Measurements from ENCODE around the gene LAMA2. TPM values are rescaled to one million over a fixed set of nuclear protein-coding genes. Genes with fewer than 3 reads are reported as not detected.

Gene LAMA2
- total RNA-seq, 1 donor from 2014 or later = 18.0 TPM

DNA sequence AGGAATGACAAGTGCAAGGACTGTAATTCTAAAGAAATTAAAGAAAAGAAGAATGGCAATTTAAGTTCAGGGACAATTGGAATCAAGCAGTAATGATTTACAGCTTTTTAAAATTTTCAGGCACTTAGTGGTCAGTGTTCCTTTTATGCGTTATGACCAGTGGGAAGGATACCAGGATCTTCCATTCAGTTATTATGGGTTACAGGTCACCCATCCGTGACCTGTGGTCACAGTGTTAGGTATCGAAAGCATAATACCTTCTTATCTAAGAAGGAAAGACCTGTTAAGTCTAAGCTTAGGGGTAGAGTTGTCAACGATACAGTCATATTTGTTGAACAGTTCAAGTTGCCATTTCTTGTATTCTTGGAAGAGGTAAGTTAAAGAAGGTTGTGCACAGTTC, 253.8 kb downstream of the LAMA2 start:
- Mint-ChIP-seq H3K36me3 (ENCODE audit: unreplicated experiment) (no peaks in the 10 kb centered on the region), H3K4me3 (ENCODE audit: unreplicated experiment) (no peak overlapping the region), H3K9me3 (ENCODE audit: unreplicated experiment) (no peaks in the 10 kb centered on the region), H3K4me1 (ENCODE audit: unreplicated experiment) (no peaks in the 10 kb centered on the region), H3K27ac (ENCODE audit: unreplicated experiment) (no peak overlapping the region), H3K27me3 (ENCODE audit: unreplicated experiment) (peaks cover 23% of the 10 kb centered on the region)
- TF ChIP-seq, protein P1, sequence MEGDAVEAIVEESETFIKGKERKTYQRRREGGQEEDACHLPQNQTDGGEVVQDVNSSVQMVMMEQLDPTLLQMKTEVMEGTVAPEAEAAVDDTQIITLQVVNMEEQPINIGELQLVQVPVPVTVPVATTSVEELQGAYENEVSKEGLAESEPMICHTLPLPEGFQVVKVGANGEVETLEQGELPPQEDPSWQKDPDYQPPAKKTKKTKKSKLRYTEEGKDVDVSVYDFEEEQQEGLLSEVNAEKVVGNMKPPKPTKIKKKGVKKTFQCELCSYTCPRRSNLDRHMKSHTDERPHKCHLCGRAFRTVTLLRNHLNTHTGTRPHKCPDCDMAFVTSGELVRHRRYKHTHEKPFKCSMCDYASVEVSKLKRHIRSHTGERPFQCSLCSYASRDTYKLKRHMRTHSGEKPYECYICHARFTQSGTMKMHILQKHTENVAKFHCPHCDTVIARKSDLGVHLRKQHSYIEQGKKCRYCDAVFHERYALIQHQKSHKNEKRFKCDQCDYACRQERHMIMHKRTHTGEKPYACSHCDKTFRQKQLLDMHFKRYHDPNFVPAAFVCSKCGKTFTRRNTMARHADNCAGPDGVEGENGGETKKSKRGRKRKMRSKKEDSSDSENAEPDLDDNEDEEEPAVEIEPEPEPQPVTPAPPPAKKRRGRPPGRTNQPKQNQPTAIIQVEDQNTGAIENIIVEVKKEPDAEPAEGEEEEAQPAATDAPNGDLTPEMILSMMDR (IDR thresholded peaks at IDR 0.05) = no peak
- no peak for DNase-seq (ENCODE audit: extremely low spot score, unreplicated experiment)

DNA sequence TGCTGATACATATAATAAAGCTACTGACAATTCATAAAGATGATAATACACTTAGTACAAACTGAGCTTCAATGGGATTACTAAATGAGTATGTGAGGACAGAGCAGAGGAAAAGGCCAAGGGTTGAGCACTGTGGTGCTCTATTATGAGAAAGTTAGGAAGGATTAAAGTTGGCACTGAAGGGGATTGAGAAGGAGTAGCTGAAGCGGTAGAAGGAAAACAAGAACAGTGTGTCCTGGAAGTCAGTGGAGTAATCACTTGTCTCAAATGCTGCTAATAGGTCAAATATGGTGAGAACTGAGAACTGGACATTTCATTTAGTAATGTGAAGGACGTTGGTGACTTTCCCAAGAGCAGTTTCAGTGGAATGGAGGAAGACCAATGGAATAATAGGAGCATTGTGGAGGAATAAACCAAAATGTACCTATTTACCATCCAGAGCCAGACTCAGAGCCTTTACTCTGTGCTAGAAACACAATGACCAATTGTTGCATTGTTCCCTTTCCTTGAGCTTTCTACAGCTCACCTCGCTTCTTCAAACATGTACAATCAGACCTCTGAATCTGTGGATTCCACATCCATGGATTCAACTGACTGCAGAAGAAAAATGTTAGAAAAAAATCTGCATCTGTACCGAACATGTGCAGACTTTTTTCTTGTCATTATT, 255.9 kb downstream of the LAMA2 start:
- H3K27ac Mint-ChIP-seq (ENCODE audit: unreplicated experiment) = no peak overlapping the region
- no peaks in the 10 kb centered on the region for H3K4me1 Mint-ChIP-seq (ENCODE audit: unreplicated experiment)
- TF ChIP-seq, protein P1 (IDR thresholded peaks at IDR 0.05) = no peak
- H3K9me3 Mint-ChIP-seq (ENCODE audit: unreplicated experiment) = no peaks in the 10 kb centered on the region
- H3K36me3 Mint-ChIP-seq (ENCODE audit: unreplicated experiment) = no peaks in the 10 kb centered on the region
- peaks cover 18% of the 10 kb centered on the region for H3K27me3 Mint-ChIP-seq (ENCODE audit: unreplicated experiment)
- DNase-seq (ENCODE audit: extremely low spot score, unreplicated experiment) = no peak
- no peak overlapping the region for H3K4me3 Mint-ChIP-seq (ENCODE audit: unreplicated experiment)

DNA sequence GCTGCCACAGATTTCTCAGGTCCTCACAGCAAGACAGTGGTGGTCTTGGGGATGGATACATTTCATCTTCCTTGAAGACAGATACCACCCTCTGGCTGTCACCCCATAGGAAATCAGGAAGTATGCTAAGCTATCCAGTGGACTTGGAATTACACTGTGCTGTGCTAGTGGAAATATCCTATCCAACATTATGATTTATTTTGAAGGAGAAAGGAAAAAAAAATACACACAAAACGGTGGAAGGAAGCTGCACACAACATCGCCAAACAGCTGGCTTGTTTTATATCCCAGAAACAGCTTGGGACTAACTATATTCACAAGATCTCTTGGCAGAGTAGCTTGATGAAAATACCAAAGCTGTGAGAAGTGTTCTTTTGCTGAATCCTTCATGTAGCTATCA, 257.6 kb downstream of the LAMA2 start:
- no peaks in the 10 kb centered on the region for H3K4me1 Mint-ChIP-seq (ENCODE audit: unreplicated experiment)
- H3K36me3 Mint-ChIP-seq (ENCODE audit: unreplicated experiment) = no peaks in the 10 kb centered on the region
- no peaks in the 10 kb centered on the region for H3K9me3 Mint-ChIP-seq (ENCODE audit: unreplicated experiment)
- H3K27ac Mint-ChIP-seq (ENCODE audit: unreplicated experiment) = no peak overlapping the region
- TF ChIP-seq, protein P1 (IDR thresholded peaks at IDR 0.05) = no peak
- no peak for DNase-seq (ENCODE audit: extremely low spot score, unreplicated experiment)
- H3K27me3 Mint-ChIP-seq (ENCODE audit: unreplicated experiment) = peaks cover 23% of the 10 kb centered on the region
- no peak overlapping the region for H3K4me3 Mint-ChIP-seq (ENCODE audit: unreplicated experiment)

DNA sequence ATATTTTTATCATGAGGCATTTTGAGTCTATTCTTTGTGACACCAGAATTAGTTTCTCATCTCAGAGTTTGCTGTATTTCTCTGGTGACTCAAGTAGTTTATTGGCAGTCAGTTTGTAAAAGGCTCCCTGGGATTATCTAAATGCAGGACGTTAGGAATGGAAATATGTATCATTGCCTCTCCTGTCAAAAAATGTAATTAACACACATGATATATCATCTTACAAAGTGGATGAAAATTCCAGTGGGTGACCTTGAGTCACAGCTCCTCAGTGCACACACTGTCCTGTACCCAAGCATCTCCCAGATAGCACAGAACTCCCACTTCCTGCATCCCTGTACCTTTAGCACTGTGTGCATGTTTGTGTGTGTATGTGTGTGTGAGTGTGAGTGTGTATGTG, 258.6 kb downstream of the LAMA2 start:
- H3K27ac Mint-ChIP-seq (ENCODE audit: unreplicated experiment) = no peak overlapping the region
- H3K4me1 Mint-ChIP-seq (ENCODE audit: unreplicated experiment) = no peaks in the 10 kb centered on the region
- H3K9me3 Mint-ChIP-seq (ENCODE audit: unreplicated experiment) = no peaks in the 10 kb centered on the region
- no peak overlapping the region for H3K4me3 Mint-ChIP-seq (ENCODE audit: unreplicated experiment)
- H3K36me3 Mint-ChIP-seq (ENCODE audit: unreplicated experiment) = no peaks in the 10 kb centered on the region
- DNase-seq (ENCODE audit: extremely low spot score, unreplicated experiment) = no peak
- peaks cover 23% of the 10 kb centered on the region for H3K27me3 Mint-ChIP-seq (ENCODE audit: unreplicated experiment)
- TF ChIP-seq, protein P1 (IDR thresholded peaks at IDR 0.05) = no peak

DNA sequence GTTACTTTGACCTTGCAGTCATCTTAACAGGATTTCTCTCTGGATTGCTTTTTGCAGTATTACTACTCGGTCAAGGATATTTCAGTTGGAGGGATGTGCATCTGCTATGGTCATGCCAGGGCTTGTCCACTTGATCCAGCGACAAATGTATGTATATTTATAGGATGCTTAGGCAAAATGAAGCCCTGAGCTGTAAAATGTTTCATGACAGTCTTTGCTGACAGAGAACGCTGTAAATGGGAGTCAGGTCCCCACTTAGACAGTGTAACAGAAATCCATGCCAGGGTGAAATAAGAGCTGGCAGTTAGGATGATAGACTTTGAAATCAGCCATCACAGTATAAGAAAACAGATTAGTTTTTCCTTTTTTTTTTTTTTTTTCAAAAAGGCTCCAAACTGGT, 264.0 kb downstream of the LAMA2 start:
- no peak for DNase-seq (ENCODE audit: extremely low spot score, unreplicated experiment)
- Mint-ChIP-seq H3K36me3 (ENCODE audit: unreplicated experiment) (no peaks in the 10 kb centered on the region), H3K27ac (ENCODE audit: unreplicated experiment) (no peak overlapping the region), H3K4me1 (ENCODE audit: unreplicated experiment) (no peaks in the 10 kb centered on the region), H3K27me3 (ENCODE audit: unreplicated experiment) (peaks cover 14% of the 10 kb centered on the region), H3K4me3 (ENCODE audit: unreplicated experiment) (no peak overlapping the region), H3K9me3 (ENCODE audit: unreplicated experiment) (no peaks in the 10 kb centered on the region)
- TF ChIP-seq, protein P1 (IDR thresholded peaks at IDR 0.05) = no peak

Data from osteocyte (in vitro differentiated cells).